ENCODE results near the gene B3GALT6.

B3GALT6 gene

GRCh38 chr1:1202831-1203560, 29.0 kb upstream of the B3GALT6 start:
- DNase-seq (ENCODE audit: low read depth) = no peak

- no peak for DNase-seq (ENCODE audit: low read depth)
Observed at GRCh38 chr1:1203561-1204424, 28.2 kb upstream of the B3GALT6 start.

- no peak for DNase-seq (ENCODE audit: low read depth)
Observed at GRCh38 chr1:1204425-1204920, 27.6 kb upstream of the B3GALT6 start.

- DNase-seq (ENCODE audit: low read depth) = no peak
Observed at GRCh38 chr1:1204998-1205768, 26.9 kb upstream of the B3GALT6 start.

- no peak for DNase-seq (ENCODE audit: low read depth)
Observed at GRCh38 chr1:1205769-1206375, 26.2 kb upstream of the B3GALT6 start.

GRCh38 chr1:1206376-1206965, 25.6 kb upstream of the B3GALT6 start, which contains the start of gene TNFRSF18:
Gene TNFRSF18 (minus strand): TSS chr1:1206592. CDS start chr1:1206571, 21 bp downstream.
- DNase-seq (ENCODE audit: low read depth) = no peak

- no peak for DNase-seq (ENCODE audit: low read depth)
Observed at GRCh38 chr1:1206966-1207531, 25.0 kb upstream of the B3GALT6 start.

- no peak for DNase-seq (ENCODE audit: low read depth)
Observed at GRCh38 chr1:1207571-1207892, 24.5 kb upstream of the B3GALT6 start.

- DNase-seq (ENCODE audit: low read depth) = no peak
Observed at GRCh38 chr1:1208713-1209433, 23.2 kb upstream of the B3GALT6 start.

GRCh38 chr1:1210726-1211540, 21.1 kb upstream of the B3GALT6 start:
- no peak for DNase-seq (ENCODE audit: low read depth)

- no peak for DNase-seq (ENCODE audit: low read depth)
Observed at GRCh38 chr1:1211541-1212441, 20.2 kb upstream of the B3GALT6 start.

- no peak for DNase-seq (ENCODE audit: low read depth)
Observed at GRCh38 chr1:1212780-1213344, 19.2 kb upstream of the B3GALT6 start.

- no peak for DNase-seq (ENCODE audit: low read depth)
Observed at GRCh38 chr1:1213345-1214265, 18.4 kb upstream of the B3GALT6 start, which contains the start of gene TNFRSF4. Gene TNFRSF4 (minus strand): TSS chr1:1214153. CDS start chr1:1214127, 26 bp downstream.

- no peak for DNase-seq (ENCODE audit: low read depth)
Observed at GRCh38 chr1:1215080-1215676, 16.9 kb upstream of the B3GALT6 start.

GRCh38 chr1:1215881-1216605, 16.0 kb upstream of the B3GALT6 start:
- DNase-seq (ENCODE audit: low read depth) = no peak
